SK-N-SH treated with all-trans-retinoic acid at 6 μM for 48 hours (cell line): ENCODE data around the gene ITIH5.

Source experiments
- ATAC-seq: fragments of 200-7000 bp; cut with Tn5 transposase; 3 replicates; pipeline ENCODE4 v1.9.1; 2020; ENCODE audit warnings: mild to moderate bottlenecking, moderate library complexity
- ARNTL ChIP-seq: fragments of 450-650 bp; formaldehyde crosslinking; IDR thresholded peaks from 2 replicates; pipeline ENCODE4 v1.5.0; 2020; ENCODE audit warnings: low read depth, mild to moderate bottlenecking, moderate library complexity, borderline replicate concordance
- BACH2 ChIP-seq: fragments of 250-450 bp; sonication (Bioruptor Pico); IDR thresholded peaks from 2 replicates; pipeline ENCODE4 v1.9.0; 2021; ENCODE audit warnings: mild to moderate bottlenecking, borderline replicate concordance
- CSDC2 ChIP-seq: fragments of 250-450 bp; sonication (Bioruptor Pico); IDR thresholded peaks from 2 replicates; pipeline ENCODE4 v1.5.0; 2020; ENCODE audit warnings: mild to moderate bottlenecking, moderate library complexity
- ESRRG ChIP-seq: fragments of 250-450 bp; sonication (Bioruptor Pico); IDR thresholded peaks from 2 replicates; pipeline ENCODE4 v1.6.1; 2021; ENCODE audit warnings: mild to moderate bottlenecking
- GLIS3 ChIP-seq: fragments of 250-450 bp; sonication (Bioruptor Pico); IDR thresholded peaks from 2 replicates; pipeline ENCODE4 v1.5.0; 2020; ENCODE audit warnings: mild to moderate bottlenecking, moderate library complexity
- ISL1 ChIP-seq: fragments of 250-450 bp; sonication (Bioruptor Pico); IDR thresholded peaks from 2 replicates; pipeline ENCODE4 v2.1.2; 2022; ENCODE audit warnings: mild to moderate bottlenecking, moderate library complexity
- OSR1 ChIP-seq: fragments of 250-450 bp; sonication (Bioruptor Pico); IDR thresholded peaks from 2 replicates; pipeline ENCODE4 v1.8.0; 2022; ENCODE audit warnings: moderate library complexity, mild to moderate bottlenecking, inconsistent platforms
- POU6F1 ChIP-seq: fragments of 250-450 bp; sonication (Bioruptor Pico); IDR thresholded peaks from 2 replicates; pipeline ENCODE4 v1.8.0; 2021; ENCODE audit warnings: low read depth, mild to moderate bottlenecking, moderate library complexity, borderline replicate concordance
- PPARA ChIP-seq: fragments of 250-450 bp; sonication (Bioruptor Pico); IDR thresholded peaks from 2 replicates; pipeline ENCODE4 v1.5.0; 2020; ENCODE audit warnings: mild to moderate bottlenecking, borderline replicate concordance
- RARB ChIP-seq: fragments of 250-450 bp; sonication (Bioruptor Pico); IDR thresholded peaks from 2 replicates; pipeline ENCODE4 v1.8.0; 2021; ENCODE audit warnings: mild to moderate bottlenecking, moderate library complexity
- SNAI2 ChIP-seq: fragments of 250-450 bp; sonication (Bioruptor Pico); IDR thresholded peaks from 2 replicates; pipeline ENCODE4 v1.5.0; 2020; ENCODE audit warnings: mild to moderate bottlenecking, moderate library complexity
- TCF4 ChIP-seq: fragments of 250-450 bp; sonication (Bioruptor Pico); IDR thresholded peaks from 2 replicates; pipeline ENCODE4 v1.8.0; 2021; ENCODE audit warnings: mild to moderate bottlenecking, moderate library complexity, borderline replicate concordance
- TOX ChIP-seq: fragments of 250-450 bp; sonication (Bioruptor Pico); IDR thresholded peaks from 2 replicates; pipeline ENCODE4 v1.8.0; 2021; ENCODE audit warnings: mild to moderate bottlenecking, moderate library complexity, borderline replicate concordance
- ZC3H10 ChIP-seq: fragments of 250-450 bp; sonication (Bioruptor Pico); IDR thresholded peaks from 2 replicates; pipeline ENCODE4 v1.5.1; 2021; ENCODE audit warnings: mild to moderate bottlenecking, moderate library complexity
- ZFP3 ChIP-seq: fragments of 250-450 bp; sonication (Bioruptor Pico); IDR thresholded peaks from 2 replicates; pipeline ENCODE4 v1.5.0; 2020; ENCODE audit warnings: mild to moderate bottlenecking, moderate library complexity
- ZFP30 ChIP-seq: fragments of 450-650 bp; formaldehyde crosslinking; IDR thresholded peaks from 2 replicates; pipeline ENCODE4 v1.5.0; 2022; ENCODE audit warnings: mild to moderate bottlenecking, moderate library complexity
- ZNF565 ChIP-seq: fragments of 450-650 bp; formaldehyde crosslinking; conservative IDR thresholded peaks from 2 replicates; pipeline ENCODE4 v1.5.0; 2020; ENCODE audit warnings: low read depth, mild to moderate bottlenecking, moderate library complexity
- ZNF70 ChIP-seq: fragments of 450-650 bp; formaldehyde crosslinking; IDR thresholded peaks from 2 replicates; pipeline ENCODE4 v1.5.0; 2020; ENCODE audit warnings: mild to moderate bottlenecking, moderate library complexity
- ZNF8 ChIP-seq: fragments of 450-650 bp; formaldehyde crosslinking; IDR thresholded peaks from 2 replicates; pipeline ENCODE4 v1.5.0; 2020; ENCODE audit warnings: mild to moderate bottlenecking, moderate library complexity
- TF ChIP-seq, protein P1 (sequence below): fragments of 250-450 bp; sonication (Bioruptor Pico); IDR thresholded peaks from 2 replicates; pipeline ENCODE4 v1.5.1; 2021; ENCODE audit warnings: mild to moderate bottlenecking, moderate library complexity
- TF ChIP-seq, protein P2 (sequence below): fragments of 250-450 bp; sonication (Bioruptor Pico); IDR thresholded peaks from 2 replicates; pipeline ENCODE4 v1.5.0; 2020; ENCODE audit warnings: mild to moderate bottlenecking, moderate library complexity
- TF ChIP-seq, protein P3 (sequence below): fragments of 250-450 bp; sonication (Bioruptor Pico); IDR thresholded peaks from 2 replicates; pipeline ENCODE4 v1.8.0; 2020; ENCODE audit warnings: mild to moderate bottlenecking, moderate library complexity, borderline replicate concordance

The ITIH5 gene

DNA sequence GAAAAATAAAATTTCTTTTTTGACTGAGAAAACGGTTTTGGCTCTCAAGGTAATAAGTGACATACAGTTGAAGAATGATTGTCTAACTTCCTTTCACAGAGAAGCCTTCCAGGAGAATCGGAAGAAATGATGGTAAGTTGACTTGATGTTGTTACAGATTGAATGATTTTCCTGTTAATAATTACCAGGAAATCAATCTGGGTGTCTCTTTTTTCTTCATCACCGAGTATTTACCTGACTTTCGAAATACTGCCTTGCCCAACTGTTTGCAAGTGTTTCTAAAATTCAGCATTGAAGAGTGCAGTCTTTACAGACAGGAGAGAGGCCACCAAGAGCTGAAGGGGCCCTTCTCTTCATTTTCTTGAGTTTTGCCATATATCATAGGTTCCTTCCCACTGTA is 40.3 kb upstream of the ITIH5 start (continued):
- TF ChIP-seq, protein P1, sequence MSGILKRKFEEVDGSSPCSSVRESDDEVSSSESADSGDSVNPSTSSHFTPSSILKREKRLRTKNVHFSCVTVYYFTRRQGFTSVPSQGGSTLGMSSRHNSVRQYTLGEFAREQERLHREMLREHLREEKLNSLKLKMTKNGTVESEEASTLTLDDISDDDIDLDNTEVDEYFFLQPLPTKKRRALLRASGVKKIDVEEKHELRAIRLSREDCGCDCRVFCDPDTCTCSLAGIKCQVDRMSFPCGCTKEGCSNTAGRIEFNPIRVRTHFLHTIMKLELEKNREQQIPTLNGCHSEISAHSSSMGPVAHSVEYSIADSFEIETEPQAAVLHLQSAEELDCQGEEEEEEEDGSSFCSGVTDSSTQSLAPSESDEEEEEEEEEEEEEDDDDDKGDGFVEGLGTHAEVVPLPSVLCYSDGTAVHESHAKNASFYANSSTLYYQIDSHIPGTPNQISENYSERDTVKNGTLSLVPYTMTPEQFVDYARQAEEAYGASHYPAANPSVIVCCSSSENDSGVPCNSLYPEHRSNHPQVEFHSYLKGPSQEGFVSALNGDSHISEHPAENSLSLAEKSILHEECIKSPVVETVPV (CRISPR knock-in tag) = no peak
- TF ChIP-seq RARB (CRISPR knock-in tag) = no peak
- no peak for TF ChIP-seq ZFP3 (CRISPR knock-in tag)
- no peak for TF ChIP-seq TOX
- TF ChIP-seq, all 23 proteins: peak for 0

DNA sequence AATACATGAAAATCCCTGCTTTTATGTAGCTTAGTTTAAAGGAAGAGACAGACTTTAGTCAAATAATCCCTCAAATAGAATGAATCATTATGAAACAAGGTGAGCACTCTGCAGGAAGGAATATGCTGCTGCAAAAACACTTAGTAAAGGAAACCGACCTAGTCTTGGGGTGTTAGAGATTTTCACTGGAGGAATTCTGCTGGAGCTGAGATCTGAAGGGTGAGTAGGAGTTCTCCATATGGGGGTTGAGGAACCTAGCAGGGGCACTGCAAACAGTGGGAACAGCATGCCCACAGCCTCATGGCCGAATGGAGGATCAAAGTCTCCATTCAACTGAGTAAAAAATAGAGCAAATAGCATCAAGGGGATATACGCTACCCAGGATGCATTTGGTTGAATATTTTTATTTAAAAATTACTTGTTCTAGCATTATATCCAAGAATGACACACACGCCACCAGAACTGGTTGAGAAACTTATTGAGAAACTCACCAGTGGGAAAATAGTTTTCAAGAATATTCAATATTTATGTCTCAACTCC is 39.8 kb upstream of the ITIH5 start:
- ATAC-seq = no peak
- TF ChIP-seq ZNF70 (no peak), PPARA (CRISPR knock-in tag) (no peak), ZFP30 (CRISPR knock-in tag) (no peak), ESRRG (CRISPR knock-in tag) (no peak), POU6F1 (CRISPR knock-in tag) (no peak), ZNF565 (CRISPR knock-in tag) (no peak), RARB (CRISPR knock-in tag) (no peak), ZFP3 (CRISPR knock-in tag) (no peak), OSR1 (CRISPR knock-in tag) (no peak), GLIS3 (CRISPR knock-in tag) (no peak), SNAI2 (CRISPR knock-in tag) (no peak), TOX (no peak), CSDC2 (no peak), ZC3H10 (CRISPR knock-in tag) (no peak)
- TF ChIP-seq, protein P2, sequence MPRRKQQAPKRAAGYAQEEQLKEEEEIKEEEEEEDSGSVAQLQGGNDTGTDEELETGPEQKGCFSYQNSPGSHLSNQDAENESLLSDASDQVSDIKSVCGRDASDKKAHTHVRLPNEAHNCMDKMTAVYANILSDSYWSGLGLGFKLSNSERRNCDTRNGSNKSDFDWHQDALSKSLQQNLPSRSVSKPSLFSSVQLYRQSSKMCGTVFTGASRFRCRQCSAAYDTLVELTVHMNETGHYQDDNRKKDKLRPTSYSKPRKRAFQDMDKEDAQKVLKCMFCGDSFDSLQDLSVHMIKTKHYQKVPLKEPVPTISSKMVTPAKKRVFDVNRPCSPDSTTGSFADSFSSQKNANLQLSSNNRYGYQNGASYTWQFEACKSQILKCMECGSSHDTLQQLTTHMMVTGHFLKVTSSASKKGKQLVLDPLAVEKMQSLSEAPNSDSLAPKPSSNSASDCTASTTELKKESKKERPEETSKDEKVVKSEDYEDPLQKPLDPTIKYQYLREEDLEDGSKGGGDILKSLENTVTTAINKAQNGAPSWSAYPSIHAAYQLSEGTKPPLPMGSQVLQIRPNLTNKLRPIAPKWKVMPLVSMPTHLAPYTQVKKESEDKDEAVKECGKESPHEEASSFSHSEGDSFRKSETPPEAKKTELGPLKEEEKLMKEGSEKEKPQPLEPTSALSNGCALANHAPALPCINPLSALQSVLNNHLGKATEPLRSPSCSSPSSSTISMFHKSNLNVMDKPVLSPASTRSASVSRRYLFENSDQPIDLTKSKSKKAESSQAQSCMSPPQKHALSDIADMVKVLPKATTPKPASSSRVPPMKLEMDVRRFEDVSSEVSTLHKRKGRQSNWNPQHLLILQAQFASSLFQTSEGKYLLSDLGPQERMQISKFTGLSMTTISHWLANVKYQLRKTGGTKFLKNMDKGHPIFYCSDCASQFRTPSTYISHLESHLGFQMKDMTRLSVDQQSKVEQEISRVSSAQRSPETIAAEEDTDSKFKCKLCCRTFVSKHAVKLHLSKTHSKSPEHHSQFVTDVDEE (CRISPR knock-in tag) = no peak
- TF ChIP-seq, protein P1 (CRISPR knock-in tag) = no peak
- TF ChIP-seq, all 23 proteins: peak for 0

DNA sequence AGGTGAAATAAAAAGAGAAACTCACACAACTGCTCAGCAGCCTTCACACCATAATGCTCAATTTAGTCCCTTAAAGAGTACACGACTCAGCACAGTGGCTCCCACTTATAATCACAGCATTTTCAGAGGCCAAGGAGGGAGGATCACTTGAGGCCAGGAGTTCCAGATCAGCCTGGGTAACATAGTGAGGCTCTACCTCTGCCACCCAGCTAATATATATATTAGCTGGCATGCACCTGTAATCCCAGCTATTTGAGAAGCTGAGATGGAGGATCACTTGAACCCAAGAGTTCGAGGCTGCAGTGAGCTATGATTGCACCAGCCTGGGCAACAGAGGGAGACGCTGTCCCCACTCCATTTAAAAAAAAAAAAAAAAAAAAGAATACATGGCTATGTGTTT is 38.6 kb upstream of the ITIH5 start:
- TF ChIP-seq ISL1 (CRISPR knock-in tag) (no peak), ZNF565 (CRISPR knock-in tag) (no peak), TOX (no peak), PPARA (CRISPR knock-in tag) (no peak), BACH2 (CRISPR knock-in tag) (no peak), POU6F1 (CRISPR knock-in tag) (no peak), SNAI2 (CRISPR knock-in tag) (no peak), ZFP30 (CRISPR knock-in tag) (no peak), ESRRG (CRISPR knock-in tag) (no peak), ZC3H10 (CRISPR knock-in tag) (no peak), GLIS3 (CRISPR knock-in tag) (no peak), ZFP3 (CRISPR knock-in tag) (no peak), TCF4 (no peak), ARNTL (CRISPR knock-in tag) (no peak), ZNF8 (CRISPR knock-in tag) (no peak)
- TF ChIP-seq, protein P3, sequence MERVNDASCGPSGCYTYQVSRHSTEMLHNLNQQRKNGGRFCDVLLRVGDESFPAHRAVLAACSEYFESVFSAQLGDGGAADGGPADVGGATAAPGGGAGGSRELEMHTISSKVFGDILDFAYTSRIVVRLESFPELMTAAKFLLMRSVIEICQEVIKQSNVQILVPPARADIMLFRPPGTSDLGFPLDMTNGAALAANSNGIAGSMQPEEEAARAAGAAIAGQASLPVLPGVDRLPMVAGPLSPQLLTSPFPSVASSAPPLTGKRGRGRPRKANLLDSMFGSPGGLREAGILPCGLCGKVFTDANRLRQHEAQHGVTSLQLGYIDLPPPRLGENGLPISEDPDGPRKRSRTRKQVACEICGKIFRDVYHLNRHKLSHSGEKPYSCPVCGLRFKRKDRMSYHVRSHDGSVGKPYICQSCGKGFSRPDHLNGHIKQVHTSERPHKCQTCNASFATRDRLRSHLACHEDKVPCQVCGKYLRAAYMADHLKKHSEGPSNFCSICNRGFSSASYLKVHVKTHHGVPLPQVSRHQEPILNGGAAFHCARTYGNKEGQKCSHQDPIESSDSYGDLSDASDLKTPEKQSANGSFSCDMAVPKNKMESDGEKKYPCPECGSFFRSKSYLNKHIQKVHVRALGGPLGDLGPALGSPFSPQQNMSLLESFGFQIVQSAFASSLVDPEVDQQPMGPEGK (CRISPR knock-in tag) = no peak
- TF ChIP-seq, all 23 proteins: peak for 0
- ATAC-seq = no peak
